Fibroblast of lung (primary cell): ENCODE data around the gene GPR4.
A peak's percentile ranks its signal among the peaks of the same experiment; 100 is the strongest.

Source experiments
- EZH2 ChIP-seq: IDR thresholded peaks from 2 replicates; pipeline ENCODE4 v1.5.1; 2012; ENCODE audit warnings: low read length, control low read depth, mild to moderate bottlenecking; ENCODE audit errors: missing control alignments
- TF ChIP-seq, protein P1 (sequence below), 2 donors: IDR thresholded peaks in 1 of 2; conservative IDR thresholded peaks in 1 of 2; 1 replicate in 1 of 2; 2 replicates in 1 of 2; pipeline ENCODE4 v1.5.1; 2011 to 2012; ENCODE audit warnings: low read length in 2 of 2, control low read depth in 1 of 2, inconsistent platforms in 1 of 2, low read depth in 1 of 2, mild to moderate bottlenecking in 1 of 2

DNA sequence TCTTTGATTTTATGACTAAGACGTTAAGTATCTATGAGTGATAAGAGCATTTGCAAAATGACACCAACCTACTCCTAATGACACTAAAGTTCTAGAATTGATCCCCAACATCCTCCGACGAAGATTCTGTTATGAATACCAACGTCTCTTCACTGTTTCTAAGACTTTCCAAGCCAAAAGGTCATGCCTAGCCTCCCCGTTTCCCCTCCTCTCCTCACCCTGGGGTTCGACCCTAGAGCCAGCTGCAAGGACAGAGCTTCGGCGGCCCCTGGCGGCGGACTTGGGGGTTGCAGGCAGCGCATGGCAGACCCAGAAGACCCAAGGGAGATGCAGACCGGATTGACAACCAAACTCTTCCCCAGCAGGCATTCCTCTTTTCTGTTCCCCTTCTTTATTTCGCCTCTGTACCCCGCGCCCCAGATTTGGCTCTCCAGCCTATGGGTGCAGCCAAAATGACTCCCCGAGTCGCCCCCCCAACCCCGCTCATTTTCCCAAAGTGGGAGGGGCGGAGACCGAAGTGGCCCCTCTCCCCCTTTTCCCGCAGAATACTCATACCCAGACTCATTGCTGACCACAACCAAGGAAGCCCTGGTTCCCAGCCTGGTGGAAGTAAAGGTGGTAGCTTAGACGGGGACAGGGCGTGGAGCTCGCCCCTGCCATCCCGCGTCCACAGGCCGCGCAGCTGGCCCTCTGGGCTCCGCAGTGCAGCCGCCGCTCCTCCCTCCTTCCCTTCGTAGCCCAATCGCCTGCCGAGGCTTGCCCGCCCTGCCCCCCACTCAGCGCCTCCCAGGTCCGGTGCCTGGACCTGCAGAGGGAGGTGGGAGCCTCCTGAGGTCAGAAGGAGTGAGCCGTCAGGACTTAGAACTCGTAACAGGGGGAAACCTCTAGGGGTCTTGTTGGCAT is 41.3 kb upstream of the GPR4 start:
- TF ChIP-seq, protein P1, sequence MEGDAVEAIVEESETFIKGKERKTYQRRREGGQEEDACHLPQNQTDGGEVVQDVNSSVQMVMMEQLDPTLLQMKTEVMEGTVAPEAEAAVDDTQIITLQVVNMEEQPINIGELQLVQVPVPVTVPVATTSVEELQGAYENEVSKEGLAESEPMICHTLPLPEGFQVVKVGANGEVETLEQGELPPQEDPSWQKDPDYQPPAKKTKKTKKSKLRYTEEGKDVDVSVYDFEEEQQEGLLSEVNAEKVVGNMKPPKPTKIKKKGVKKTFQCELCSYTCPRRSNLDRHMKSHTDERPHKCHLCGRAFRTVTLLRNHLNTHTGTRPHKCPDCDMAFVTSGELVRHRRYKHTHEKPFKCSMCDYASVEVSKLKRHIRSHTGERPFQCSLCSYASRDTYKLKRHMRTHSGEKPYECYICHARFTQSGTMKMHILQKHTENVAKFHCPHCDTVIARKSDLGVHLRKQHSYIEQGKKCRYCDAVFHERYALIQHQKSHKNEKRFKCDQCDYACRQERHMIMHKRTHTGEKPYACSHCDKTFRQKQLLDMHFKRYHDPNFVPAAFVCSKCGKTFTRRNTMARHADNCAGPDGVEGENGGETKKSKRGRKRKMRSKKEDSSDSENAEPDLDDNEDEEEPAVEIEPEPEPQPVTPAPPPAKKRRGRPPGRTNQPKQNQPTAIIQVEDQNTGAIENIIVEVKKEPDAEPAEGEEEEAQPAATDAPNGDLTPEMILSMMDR (conservative IDR thresholded peaks at IDR 0.05 in 1 of 2, IDR thresholded peaks at IDR 0.05 in 1 of 2; ENCODE audit: low read depth in 1 of 2, low read length in 2 of 2) = peak; percentile 99
- no peak for TF ChIP-seq EZH2
